Measurements from ENCODE around the gene MYBBP1A. TPM values are rescaled to one million over a fixed set of nuclear protein-coding genes. Genes with fewer than 3 reads are reported as not detected.
A peak's percentile ranks its signal among the peaks of the same experiment; 100 is the strongest.

The MYBBP1A gene
- total and polyA plus RNA-seq, 2 experiments from 2014 or later, result 23.7 to 44.1 TPM

- Histone ChIP-seq H3K36me3 (replicated peaks; ENCODE audit: insufficient read depth, low read depth) (no peaks in the 10 kb centered on the region), H3K4me2 (no peak overlapping the region), H3K9me2 (replicated peaks; ENCODE audit: insufficient read depth) (no peaks in the 10 kb centered on the region), H2AFZ (no peak overlapping the region), H3K4me1 (ENCODE audit: insufficient read depth) (peaks cover 16% of the 10 kb centered on the region), H3K9me3 (ENCODE audit: low read depth) (no peaks in the 10 kb centered on the region), H3K27ac (no peak overlapping the region), H3K27me3 (peaks cover 21% of the 10 kb centered on the region), H3K79me2 (no peaks in the 10 kb centered on the region), H3K4me3 (no peak overlapping the region), H4K20me1 (ENCODE audit: insufficient read depth, poor library complexity, severe bottlenecking) (no peaks in the 10 kb centered on the region)
- 56% methylated on average over 18 of the region's 18 CpGs for WGBS (ENCODE audit: low lambda C conversion rate, missing lambda C conversion rate)
- TF ChIP-seq CTCF (IDR thresholded peaks at IDR 0.05; ENCODE audit: poor library complexity) (no peak), EZH2phosphoT487 (IDR thresholded peaks at IDR 0.05; ENCODE audit: low read depth, severe bottlenecking, unreplicated experiment) (no peak), EZH2 (IDR thresholded peaks at IDR 0.05; ENCODE audit: borderline replicate concordance) (no peak)
- no peak for DNase-seq (ENCODE audit: low spot score)
Observed at GRCh38 chr17:4502466-4503154, 52.6 kb downstream of the MYBBP1A start.

GRCh38 chr17:4501295-4501949 is 53.8 kb downstream of the MYBBP1A start:
- Histone ChIP-seq H3K4me1 (ENCODE audit: insufficient read depth) (peaks cover 16% of the 10 kb centered on the region), H3K79me2 (no peaks in the 10 kb centered on the region), H3K4me3 (no peak overlapping the region), H3K27me3 (peaks cover 25% of the 10 kb centered on the region), H3K27ac (no peak overlapping the region), H3K4me2 (peak overlapping the region; percentile 41), H4K20me1 (ENCODE audit: insufficient read depth, poor library complexity, severe bottlenecking) (no peaks in the 10 kb centered on the region), H3K9me3 (ENCODE audit: low read depth) (no peaks in the 10 kb centered on the region), H3K36me3 (replicated peaks; ENCODE audit: insufficient read depth, low read depth) (no peaks in the 10 kb centered on the region), H3K9me2 (replicated peaks; ENCODE audit: insufficient read depth) (no peaks in the 10 kb centered on the region), H2AFZ (no peak overlapping the region)
- TF ChIP-seq EZH2 (IDR thresholded peaks at IDR 0.05; ENCODE audit: borderline replicate concordance) (no peak), EZH2phosphoT487 (IDR thresholded peaks at IDR 0.05; ENCODE audit: low read depth, severe bottlenecking, unreplicated experiment) (no peak), CTCF (IDR thresholded peaks at IDR 0.05; ENCODE audit: poor library complexity) (no peak)
- WGBS (ENCODE audit: low lambda C conversion rate, missing lambda C conversion rate), result 14% methylated on average over 3 of the region's 3 CpGs
- no peak for DNase-seq (ENCODE audit: low spot score)

- Histone ChIP-seq H3K4me1 (ENCODE audit: insufficient read depth) (peaks cover 16% of the 10 kb centered on the region), H3K27ac (no peak overlapping the region), H2AFZ (no peak overlapping the region), H3K79me2 (no peaks in the 10 kb centered on the region), H3K27me3 (peaks cover 25% of the 10 kb centered on the region), H3K9me2 (replicated peaks; ENCODE audit: insufficient read depth) (no peaks in the 10 kb centered on the region), H3K9me3 (ENCODE audit: low read depth) (no peaks in the 10 kb centered on the region), H4K20me1 (ENCODE audit: insufficient read depth, poor library complexity, severe bottlenecking) (no peaks in the 10 kb centered on the region), H3K4me3 (no peak overlapping the region), H3K4me2 (peak overlapping the region; percentile 79), H3K36me3 (replicated peaks; ENCODE audit: insufficient read depth, low read depth) (no peaks in the 10 kb centered on the region)
- WGBS (ENCODE audit: low lambda C conversion rate, missing lambda C conversion rate), result 30% methylated on average over 7 of the region's 7 CpGs
- no peak for DNase-seq (ENCODE audit: low spot score)
- TF ChIP-seq EZH2phosphoT487 (IDR thresholded peaks at IDR 0.05; ENCODE audit: low read depth, severe bottlenecking, unreplicated experiment) (no peak), CTCF (IDR thresholded peaks at IDR 0.05; ENCODE audit: poor library complexity) (no peak)
Observed at GRCh38 chr17:4500191-4500571, 55.0 kb downstream of the MYBBP1A start.

All from hepatocyte (in vitro differentiated cells).